ENCODE data around the gene SGCD.

- TF ChIP-seq CTCF (conservative IDR thresholded peaks at IDR 0.05; ENCODE audit: low read depth, low read length) (no peak), POLR2A (IDR thresholded peaks at IDR 0.05; ENCODE audit: low read depth, low read length) (no peak), CHD1 (IDR thresholded peaks at IDR 0.05; ENCODE audit: low read depth, low read length) (no peak), MAZ (IDR thresholded peaks at IDR 0.05; ENCODE audit: borderline replicate concordance, low read depth, low read length) (no peak), USF2 (IDR thresholded peaks at IDR 0.05; ENCODE audit: low read depth, low read length) (no peak), RAD21 (IDR thresholded peaks at IDR 0.05; ENCODE audit: low read length) (no peak), ELK1 (IDR thresholded peaks at IDR 0.05; ENCODE audit: borderline replicate concordance, low read depth, low read length) (no peak), MXI1 (IDR thresholded peaks at IDR 0.05; ENCODE audit: borderline replicate concordance, low read depth, low read length) (no peak), RCOR1 (IDR thresholded peaks at IDR 0.05; ENCODE audit: insufficient replicate concordance, low read length) (no peak), CEBPB (IDR thresholded peaks at IDR 0.05; ENCODE audit: low read depth, low read length) (no peak), SMC3 (IDR thresholded peaks at IDR 0.05; ENCODE audit: low read depth, low read length) (no peak)
These were observed 471.2 kb downstream of the SGCD start for GRCh38 chr5:156798201-156798600.

All from IMR-90 (cell line).